Fibroblast of lung (primary cell): ENCODE results near the gene ADAM33. TPM values are rescaled to one million over a fixed set of nuclear protein-coding genes. Genes with fewer than 3 reads are reported as not detected.
A peak's percentile ranks its signal among the peaks of the same experiment; 100 is the strongest.

ENCODE experiments used
- DNase-seq, 2 donors: peaks; one replicate each; pipeline versions ENCODE4 v3.0.0 to v3.0.0-alpha.2; 2010; ENCODE audit warnings: low read depth in 2 of 2
- H2AFZ ChIP-seq: 2 replicates; pipeline ENCODE4 v1.5.1; 2012; ENCODE audit warnings: low read length, control low read depth, inconsistent platforms
- H3K27ac ChIP-seq: 2 replicates; pipeline ENCODE4 v1.5.1; 2011; ENCODE audit warnings: low read length, control low read depth; ENCODE audit not compliant: insufficient read depth
- H3K27me3 ChIP-seq: 2 replicates; pipeline ENCODE4 v1.5.1; 2011; ENCODE audit warnings: mild to moderate bottlenecking, low read length; ENCODE audit not compliant: control insufficient read depth, insufficient read depth
- H3K36me3 ChIP-seq: 2 replicates; pipeline ENCODE4 v1.5.1; 2011; ENCODE audit warnings: low read length; ENCODE audit not compliant: control insufficient read depth, insufficient read depth
- H3K4me1 ChIP-seq: 2 replicates; pipeline ENCODE4 v1.5.1; 2011; ENCODE audit warnings: low read length; ENCODE audit not compliant: control insufficient read depth, insufficient read depth; ENCODE audit errors: extremely low read depth
- H3K4me2 ChIP-seq: 2 replicates; pipeline ENCODE4 v1.5.1; 2011; ENCODE audit warnings: low read length, control low read depth; ENCODE audit not compliant: insufficient read depth; ENCODE audit errors: extremely low read depth
- H3K4me3 ChIP-seq, 4 experiments: fragments of 200-600 bp in 1 of 4; sonication (generic) in 1 of 4; replicated peaks in 1 of 4; 2 replicates each; pipeline ENCODE4 v1.5.1; 2011 to 2016; ENCODE audit warnings: low read length in 4 of 4, low read depth in 3 of 4, mild to moderate bottlenecking in 3 of 4, control low read depth in 2 of 4, inconsistent platforms in 1 of 4, mixed read lengths in 1 of 4; ENCODE audit not compliant: insufficient read depth in 1 of 4; ENCODE audit errors: control extremely low read depth in 1 of 4
- H3K79me2 ChIP-seq: 2 replicates; pipeline ENCODE4 v1.5.1; 2012; ENCODE audit warnings: mild to moderate bottlenecking, low read length, inconsistent platforms; ENCODE audit not compliant: control insufficient read depth, insufficient read depth
- H3K9ac ChIP-seq: 2 replicates; pipeline ENCODE4 v1.5.1; 2011; ENCODE audit warnings: mild to moderate bottlenecking, low read length, control low read depth; ENCODE audit not compliant: insufficient read depth
- H3K9me3 ChIP-seq: 2 replicates; pipeline ENCODE4 v1.5.1; 2012; ENCODE audit warnings: low read depth, low read length; ENCODE audit not compliant: control insufficient read depth, insufficient read depth
- H4K20me1 ChIP-seq: 2 replicates; pipeline ENCODE4 v1.5.1; 2011; ENCODE audit warnings: low read length; ENCODE audit not compliant: control insufficient read depth, insufficient read depth; ENCODE audit errors: extremely low read depth
- EZH2 ChIP-seq: IDR thresholded peaks from 2 replicates; pipeline ENCODE4 v1.5.1; 2012; ENCODE audit warnings: low read length, control low read depth, mild to moderate bottlenecking; ENCODE audit errors: missing control alignments
- polyA plus RNA-seq, 2 donors: library from polyadenylated mRNA; depleted of rRNA in 1 of 2; stranded (reverse) in 1 of 2; unstranded in 1 of 2; fragments of >200 nt; gene quantifications; 2 replicates each; pipeline ENCODE4 v1.2.1, GENCODE V29; 2011 to 2012; ENCODE audit warnings: missing spikeins in 1 of 2
- total RNA-seq: library from RNA; depleted of rRNA; stranded (reverse); fragments of >200 nt; gene quantifications from 2 replicates; pipeline ENCODE4 v1.2.1, GENCODE V29; 2014
- TF ChIP-seq, protein P1 (sequence below), 2 donors: IDR thresholded peaks in 1 of 2; conservative IDR thresholded peaks in 1 of 2; 1 replicate in 1 of 2; 2 replicates in 1 of 2; pipeline ENCODE4 v1.5.1; 2011 to 2012; ENCODE audit warnings: low read length in 2 of 2, control low read depth in 1 of 2, inconsistent platforms in 1 of 2, low read depth in 1 of 2, mild to moderate bottlenecking in 1 of 2

The ADAM33 gene
- total and polyA plus RNA-seq, 2 donors (not counting 1 experiment from before 2014, with no cell fraction given), result 29.4 to 67.9 TPM

DNA sequence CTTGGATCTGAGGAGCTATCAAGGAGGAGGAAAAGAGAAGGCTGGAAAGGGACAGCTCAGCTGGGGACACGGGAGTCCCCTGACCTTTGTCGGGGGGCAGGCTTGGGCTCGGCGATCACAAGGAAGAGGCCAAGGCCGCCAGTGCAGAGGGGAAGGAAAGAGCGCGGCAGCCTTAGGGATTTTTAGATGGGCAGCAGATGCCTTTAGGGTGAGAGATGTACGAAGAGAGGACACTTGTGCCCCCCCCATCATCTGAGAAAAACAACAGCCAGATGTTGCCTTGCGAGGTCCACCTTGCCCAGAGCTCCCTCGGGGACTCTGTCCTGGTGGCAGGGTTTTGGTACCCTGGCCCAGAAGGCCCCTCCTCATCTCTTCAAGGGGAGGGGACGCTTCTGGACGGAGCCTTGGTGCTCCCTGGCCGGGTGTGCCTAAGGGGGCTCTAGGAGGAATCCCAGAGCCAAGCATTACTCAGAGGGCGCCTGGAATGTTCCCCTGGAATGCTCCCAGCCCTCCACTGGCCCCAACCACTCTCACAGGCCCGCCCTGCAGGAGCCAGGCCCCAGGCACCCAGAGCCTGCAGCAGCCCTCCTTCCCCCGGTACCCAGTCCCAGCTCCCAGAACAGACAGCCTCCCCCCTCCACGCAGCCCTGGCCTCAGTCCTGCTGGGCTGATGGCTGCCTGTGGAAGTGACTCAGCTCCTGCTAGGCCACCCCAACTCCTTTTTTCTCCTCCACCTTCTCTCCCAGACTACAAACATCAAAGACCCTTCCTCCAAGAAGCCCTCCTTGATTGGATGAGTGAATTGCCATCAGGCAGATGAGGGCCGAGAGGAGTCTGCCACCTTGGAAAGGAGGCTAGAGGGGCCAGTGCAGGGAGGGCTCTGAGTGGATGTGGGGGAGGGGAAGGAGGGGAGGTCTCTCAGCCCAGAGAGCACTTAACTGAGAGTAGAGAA, 1.8 kb downstream of the ADAM33 start:
- peak overlapping the region; percentile 94 for H3K4me2 ChIP-seq
- peaks cover 3% of the 10 kb centered on the region for H3K36me3 ChIP-seq
- peak; percentile 69 to 79 for DNase-seq
- peaks cover 13% of the 10 kb centered on the region for H3K4me1 ChIP-seq
- H3K4me3 ChIP-seq, result peak overlapping the region; percentile 33 to 93 (median 66)
- peaks cover 9% of the 10 kb centered on the region for H3K79me2 ChIP-seq
- H3K9ac ChIP-seq, result peak overlapping the region; percentile 48
- H4K20me1 ChIP-seq, result no peaks in the 10 kb centered on the region
- no peak overlapping the region for H2AFZ ChIP-seq
- H3K27me3 ChIP-seq, result no peaks in the 10 kb centered on the region
- no peaks in the 10 kb centered on the region for H3K9me3 ChIP-seq
- TF ChIP-seq EZH2, result no peak
- TF ChIP-seq, protein P1, sequence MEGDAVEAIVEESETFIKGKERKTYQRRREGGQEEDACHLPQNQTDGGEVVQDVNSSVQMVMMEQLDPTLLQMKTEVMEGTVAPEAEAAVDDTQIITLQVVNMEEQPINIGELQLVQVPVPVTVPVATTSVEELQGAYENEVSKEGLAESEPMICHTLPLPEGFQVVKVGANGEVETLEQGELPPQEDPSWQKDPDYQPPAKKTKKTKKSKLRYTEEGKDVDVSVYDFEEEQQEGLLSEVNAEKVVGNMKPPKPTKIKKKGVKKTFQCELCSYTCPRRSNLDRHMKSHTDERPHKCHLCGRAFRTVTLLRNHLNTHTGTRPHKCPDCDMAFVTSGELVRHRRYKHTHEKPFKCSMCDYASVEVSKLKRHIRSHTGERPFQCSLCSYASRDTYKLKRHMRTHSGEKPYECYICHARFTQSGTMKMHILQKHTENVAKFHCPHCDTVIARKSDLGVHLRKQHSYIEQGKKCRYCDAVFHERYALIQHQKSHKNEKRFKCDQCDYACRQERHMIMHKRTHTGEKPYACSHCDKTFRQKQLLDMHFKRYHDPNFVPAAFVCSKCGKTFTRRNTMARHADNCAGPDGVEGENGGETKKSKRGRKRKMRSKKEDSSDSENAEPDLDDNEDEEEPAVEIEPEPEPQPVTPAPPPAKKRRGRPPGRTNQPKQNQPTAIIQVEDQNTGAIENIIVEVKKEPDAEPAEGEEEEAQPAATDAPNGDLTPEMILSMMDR (conservative IDR thresholded peaks at IDR 0.05 in 1 of 2, IDR thresholded peaks at IDR 0.05 in 1 of 2; ENCODE audit: low read depth in 1 of 2, low read length in 2 of 2), result no peak
- H3K27ac ChIP-seq, result peak overlapping the region; percentile 55

DNA sequence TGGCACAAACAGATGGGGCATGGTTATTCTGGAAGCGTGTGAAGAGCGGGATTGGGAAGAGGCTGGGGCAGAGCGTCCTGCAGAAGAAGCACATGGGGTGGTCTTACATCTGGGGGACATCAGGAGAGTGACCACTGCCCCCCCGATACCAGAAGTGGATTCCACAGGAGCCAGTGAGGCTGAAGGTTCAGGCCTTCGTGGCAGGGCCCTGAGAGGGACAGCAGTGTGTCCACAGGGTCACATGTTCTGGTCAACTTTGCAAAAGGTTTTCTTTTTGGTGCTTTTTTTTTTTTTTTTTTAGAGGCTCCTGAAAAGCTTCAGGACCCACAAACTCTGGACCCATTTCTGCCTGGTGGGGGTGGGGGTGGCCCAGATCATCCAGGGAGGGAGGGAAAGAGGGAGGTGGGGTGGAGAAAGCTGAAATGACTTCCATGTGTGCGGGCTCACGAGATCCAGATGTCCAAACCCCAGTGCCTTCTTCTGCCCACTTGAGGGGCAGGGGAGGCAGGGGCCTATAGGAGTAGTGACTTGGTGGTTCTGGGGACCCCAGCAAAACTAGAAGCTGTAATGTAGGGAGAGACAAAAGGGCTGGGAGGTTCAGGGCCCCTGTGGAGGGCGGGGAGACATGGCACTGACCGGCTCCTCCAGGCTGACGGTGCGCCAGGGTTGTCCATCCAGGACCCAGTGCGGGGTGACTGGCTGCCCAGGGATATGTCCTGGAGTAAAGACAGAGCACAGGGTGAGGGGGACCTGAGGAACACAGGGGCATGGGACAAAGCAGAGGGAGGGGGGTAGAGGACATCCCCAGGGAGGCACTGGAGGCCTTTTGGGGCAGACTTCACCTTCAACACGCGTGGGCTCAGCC, 2.7 kb downstream of the ADAM33 start:
- Histone ChIP-seq H3K4me2 (peak overlapping the region; percentile 94), H4K20me1 (no peaks in the 10 kb centered on the region), H3K27ac (peak overlapping the region; percentile 55), H3K79me2 (peaks cover 9% of the 10 kb centered on the region), H3K4me3 (peak overlapping the region in 1 of 4 experiments; percentile 93), H2AFZ (no peak overlapping the region), H3K27me3 (no peaks in the 10 kb centered on the region), H3K4me1 (peaks cover 13% of the 10 kb centered on the region), H3K36me3 (peaks cover 8% of the 10 kb centered on the region), H3K9ac (no peak overlapping the region), H3K9me3 (no peaks in the 10 kb centered on the region)
- no peak for DNase-seq
- TF ChIP-seq EZH2, result no peak
- TF ChIP-seq, protein P1 (conservative IDR thresholded peaks at IDR 0.05 in 1 of 2, IDR thresholded peaks at IDR 0.05 in 1 of 2; ENCODE audit: low read depth in 1 of 2, low read length in 2 of 2), result no peak

DNA sequence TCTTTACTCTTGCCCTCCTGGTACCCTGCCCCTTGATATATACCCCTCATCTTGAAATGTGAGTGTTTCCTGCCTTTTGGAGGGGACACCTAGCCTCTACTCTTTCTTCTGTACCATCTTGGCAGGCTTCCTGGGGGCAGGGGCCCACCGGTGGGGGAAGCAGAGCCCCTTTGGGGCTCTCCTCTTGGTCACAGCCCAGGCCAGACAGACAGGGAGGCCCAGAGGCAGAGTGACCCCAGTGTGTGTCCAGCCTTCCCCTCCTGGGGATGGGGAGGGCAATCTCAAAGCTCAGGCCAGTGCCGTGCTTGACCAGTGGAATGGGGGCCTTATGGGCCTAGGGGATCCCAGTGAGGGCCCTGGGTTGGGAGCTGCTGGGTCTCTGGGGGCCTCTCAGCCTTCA, 3.6 kb downstream of the ADAM33 start:
- no peaks in the 10 kb centered on the region for H4K20me1 ChIP-seq
- peak overlapping the region in 1 of 4 experiments; percentile 16 for H3K4me3 ChIP-seq
- H3K27me3 ChIP-seq, result no peaks in the 10 kb centered on the region
- H3K9ac ChIP-seq, result no peak overlapping the region
- H3K79me2 ChIP-seq, result peaks cover 9% of the 10 kb centered on the region
- H2AFZ ChIP-seq, result no peak overlapping the region
- DNase-seq, result no peak
- H3K9me3 ChIP-seq, result no peaks in the 10 kb centered on the region
- H3K4me2 ChIP-seq, result no peak overlapping the region
- TF ChIP-seq, protein P1 (conservative IDR thresholded peaks at IDR 0.05 in 1 of 2, IDR thresholded peaks at IDR 0.05 in 1 of 2; ENCODE audit: low read depth in 1 of 2, low read length in 2 of 2), result no peak
- no peak for TF ChIP-seq EZH2
- peaks cover 13% of the 10 kb centered on the region for H3K4me1 ChIP-seq
- H3K27ac ChIP-seq, result peak overlapping the region; percentile 34
- H3K36me3 ChIP-seq, result peaks cover 8% of the 10 kb centered on the region
